ENCODE results near the gene MPPED1.

MPPED1 gene

DNA sequence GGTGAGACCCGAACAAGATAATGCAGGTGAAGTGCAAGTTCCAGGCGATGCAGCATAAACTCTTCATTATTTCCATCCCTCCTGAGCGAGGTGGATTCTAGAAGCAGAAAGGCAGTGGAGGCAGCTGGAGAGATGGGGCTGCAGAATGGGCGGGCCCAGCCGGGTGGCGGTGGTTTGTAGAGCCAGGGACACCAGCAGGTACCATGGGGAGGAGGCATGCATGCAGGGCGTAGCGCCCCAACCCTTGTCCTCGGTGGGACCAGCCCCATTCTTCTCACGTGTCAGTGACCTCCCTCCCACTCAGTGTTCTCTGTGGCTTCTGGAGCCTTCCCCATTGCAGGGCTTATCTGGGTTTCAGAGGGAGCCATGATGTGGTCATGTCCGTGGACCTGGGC lies 38.0 kb downstream of the MPPED1 start:
- TF ChIP-seq ZFX (IDR thresholded peaks at IDR 0.05) = no peak
- TF ChIP-seq, protein P1, sequence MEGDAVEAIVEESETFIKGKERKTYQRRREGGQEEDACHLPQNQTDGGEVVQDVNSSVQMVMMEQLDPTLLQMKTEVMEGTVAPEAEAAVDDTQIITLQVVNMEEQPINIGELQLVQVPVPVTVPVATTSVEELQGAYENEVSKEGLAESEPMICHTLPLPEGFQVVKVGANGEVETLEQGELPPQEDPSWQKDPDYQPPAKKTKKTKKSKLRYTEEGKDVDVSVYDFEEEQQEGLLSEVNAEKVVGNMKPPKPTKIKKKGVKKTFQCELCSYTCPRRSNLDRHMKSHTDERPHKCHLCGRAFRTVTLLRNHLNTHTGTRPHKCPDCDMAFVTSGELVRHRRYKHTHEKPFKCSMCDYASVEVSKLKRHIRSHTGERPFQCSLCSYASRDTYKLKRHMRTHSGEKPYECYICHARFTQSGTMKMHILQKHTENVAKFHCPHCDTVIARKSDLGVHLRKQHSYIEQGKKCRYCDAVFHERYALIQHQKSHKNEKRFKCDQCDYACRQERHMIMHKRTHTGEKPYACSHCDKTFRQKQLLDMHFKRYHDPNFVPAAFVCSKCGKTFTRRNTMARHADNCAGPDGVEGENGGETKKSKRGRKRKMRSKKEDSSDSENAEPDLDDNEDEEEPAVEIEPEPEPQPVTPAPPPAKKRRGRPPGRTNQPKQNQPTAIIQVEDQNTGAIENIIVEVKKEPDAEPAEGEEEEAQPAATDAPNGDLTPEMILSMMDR (conservative IDR thresholded peaks at IDR 0.05) = no peak
- no peak overlapping the region for H3K27ac ChIP-seq

DNA sequence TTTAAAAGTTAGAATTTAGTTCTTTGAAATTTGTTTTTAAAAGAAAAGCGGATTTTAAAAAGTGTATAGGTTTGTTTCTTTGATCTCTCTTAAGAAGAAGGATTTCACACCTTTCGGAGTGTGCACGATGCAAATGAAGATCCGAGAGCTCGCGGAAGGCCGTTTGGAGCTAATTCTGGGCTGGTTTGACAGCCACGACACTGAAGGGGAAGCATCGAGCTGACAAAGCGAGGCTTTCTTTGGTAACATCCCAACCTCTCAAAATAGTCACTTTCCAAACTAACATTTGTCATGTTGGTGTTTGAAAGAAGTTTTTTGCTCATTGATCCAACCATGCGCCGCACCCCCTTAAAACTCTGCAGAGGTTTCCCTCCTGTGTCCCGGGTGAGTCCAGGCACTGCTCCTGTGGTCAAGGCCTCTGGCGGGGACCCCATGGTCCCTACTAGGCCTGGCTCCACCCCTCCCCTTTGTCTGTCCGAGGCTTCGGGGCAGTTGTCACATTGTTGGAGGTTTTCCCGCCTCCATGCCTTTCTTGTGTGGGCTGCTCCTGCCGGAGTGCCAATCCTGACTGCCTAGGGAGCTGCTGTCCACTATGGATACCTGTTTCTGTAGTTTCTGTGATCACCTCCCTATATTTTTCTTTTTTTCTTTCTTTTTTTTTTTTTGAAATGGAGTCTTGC lies 39.7 kb downstream of the MPPED1 start:
- TF ChIP-seq, protein P1 (conservative IDR thresholded peaks at IDR 0.05) = no peak
- TF ChIP-seq ZFX (IDR thresholded peaks at IDR 0.05) = no peak
- no peak overlapping the region for H3K27ac ChIP-seq

DNA sequence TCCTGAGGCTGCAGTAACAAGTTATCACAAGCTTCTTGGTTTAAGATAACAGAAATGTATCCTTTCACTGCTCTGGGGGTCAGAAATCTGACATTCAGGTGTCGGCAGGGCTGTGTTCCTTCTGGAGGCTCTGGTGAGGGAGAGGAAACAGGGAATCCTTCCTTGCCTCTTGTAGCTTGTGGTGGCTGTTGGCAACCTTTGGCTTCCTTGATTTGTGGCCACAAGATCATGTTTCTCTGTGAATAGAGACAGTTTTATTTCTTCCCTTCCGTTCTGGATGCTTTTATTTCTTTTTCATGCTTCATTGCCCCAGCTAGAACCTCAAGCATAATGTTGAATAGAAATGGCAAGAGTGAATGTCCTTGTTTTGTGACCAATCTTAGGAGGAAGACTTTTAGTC lies 44.0 kb downstream of the MPPED1 start:
- no peak overlapping the region for H3K27ac ChIP-seq
- no peak for TF ChIP-seq ZFX (IDR thresholded peaks at IDR 0.05)

DNA sequence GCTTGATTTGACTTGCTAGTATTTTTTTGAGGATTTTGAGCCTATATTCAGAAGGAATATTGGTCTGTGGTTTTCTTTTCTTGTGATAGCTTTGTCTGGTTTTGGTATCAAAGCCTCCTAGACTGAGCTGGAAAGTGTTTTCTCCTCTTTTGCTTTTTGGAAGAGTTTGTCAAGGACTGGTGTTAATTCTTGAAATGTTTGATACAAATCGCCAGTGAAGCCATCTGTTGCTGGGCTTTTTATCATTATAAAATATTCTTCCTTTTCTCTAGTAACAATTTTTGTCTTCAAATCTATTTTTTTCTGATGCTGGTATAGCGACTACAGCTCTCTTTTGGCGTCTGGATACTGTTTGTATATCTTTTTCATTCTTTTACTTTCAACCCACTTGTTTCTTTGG lies 45.2 kb downstream of the MPPED1 start:
- H3K27ac ChIP-seq = no peak overlapping the region
- TF ChIP-seq, protein P1 (conservative IDR thresholded peaks at IDR 0.05) = no peak
- TF ChIP-seq ZFX (IDR thresholded peaks at IDR 0.05) = no peak

DNA sequence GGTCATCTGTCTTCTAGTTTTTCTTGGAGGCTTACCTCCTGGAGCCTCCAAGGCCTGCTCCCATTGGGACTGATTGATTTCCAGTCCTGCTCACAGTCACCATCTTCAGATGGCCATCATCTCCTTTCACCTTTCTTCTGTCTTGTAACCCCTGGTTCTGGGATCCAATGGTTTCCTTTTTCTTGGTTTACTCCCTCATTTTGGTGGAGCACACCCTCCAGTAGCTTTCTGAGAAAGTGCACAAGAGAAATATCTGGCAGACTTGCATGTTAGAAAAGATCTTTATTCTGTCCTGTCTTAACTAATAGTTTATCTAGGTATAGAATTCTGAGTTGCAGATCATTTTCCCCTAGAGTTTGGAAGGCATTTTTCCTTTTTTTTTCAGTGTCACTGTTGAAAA lies 50.9 kb downstream of the MPPED1 start:
- no peak overlapping the region for H3K27ac ChIP-seq
- TF ChIP-seq, protein P1 (conservative IDR thresholded peaks at IDR 0.05) = no peak
- TF ChIP-seq ZFX (IDR thresholded peaks at IDR 0.05) = no peak

DNA sequence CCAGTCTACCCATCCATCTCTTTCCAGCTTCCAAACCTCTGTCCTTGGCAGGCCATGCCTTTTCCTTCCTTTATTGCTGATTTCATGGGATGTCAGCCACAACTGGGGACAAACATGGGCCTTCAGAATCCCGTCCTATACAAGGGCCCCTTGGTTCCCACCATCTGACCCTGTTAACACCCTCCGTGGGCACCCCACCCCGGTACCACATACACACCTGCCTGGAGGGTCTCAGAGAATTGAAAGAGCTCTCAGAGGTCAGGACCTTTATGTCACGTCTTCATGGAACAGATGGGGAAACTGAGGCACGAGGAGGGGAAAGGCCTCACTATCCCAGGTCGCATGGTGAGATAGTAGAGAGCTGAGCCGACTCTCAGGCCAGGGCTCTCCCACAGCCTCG lies 53.0 kb downstream of the MPPED1 start:
- no peak for TF ChIP-seq ZFX (IDR thresholded peaks at IDR 0.05)
- TF ChIP-seq, protein P1 (conservative IDR thresholded peaks at IDR 0.05) = no peak
- H3K27ac ChIP-seq = no peak overlapping the region

DNA sequence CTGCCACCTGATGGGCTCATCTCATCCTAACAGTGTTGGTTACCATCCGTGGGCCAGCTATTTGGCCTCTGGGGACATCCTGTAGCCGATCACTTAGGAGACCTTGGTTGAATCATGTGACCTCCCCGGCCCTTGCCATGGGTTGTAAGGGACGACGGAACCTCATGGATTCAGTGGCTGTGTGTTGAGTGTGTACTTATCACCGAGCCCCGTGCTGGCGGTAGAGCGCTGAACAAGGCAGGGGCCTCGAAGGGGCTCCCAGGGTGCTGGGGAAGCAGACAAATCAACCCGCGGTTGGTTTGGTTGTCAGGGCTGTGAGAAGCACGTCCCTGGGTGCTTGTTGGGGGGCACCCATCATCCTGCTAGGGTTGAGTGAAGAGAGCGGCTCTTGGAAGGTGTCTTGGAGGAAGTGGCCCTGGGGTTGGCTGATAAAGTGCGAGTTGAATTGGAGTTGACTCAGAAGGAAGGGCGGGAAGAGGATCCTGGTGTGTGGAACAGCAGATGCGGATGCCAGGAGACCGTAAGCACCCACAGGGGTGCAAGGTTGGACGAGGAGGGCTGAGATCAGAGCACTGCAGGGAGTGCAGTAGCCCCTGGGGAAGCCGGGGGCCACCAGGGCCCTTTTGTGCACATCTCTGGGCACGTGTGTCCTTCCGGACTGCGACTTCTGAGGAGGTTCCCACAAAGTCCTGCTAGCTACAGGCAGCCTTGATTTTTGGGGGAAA lies 53.6 kb downstream of the MPPED1 start:
- TF ChIP-seq ZFX (IDR thresholded peaks at IDR 0.05) = no peak
- TF ChIP-seq, protein P1 (conservative IDR thresholded peaks at IDR 0.05) = no peak
- H3K27ac ChIP-seq = no peak overlapping the region

Data from C4-2B (cell line).